Femur (tissue), 1 donor: ENCODE measurements around the gene CCL14.
"Not testable (repeated sequence)": the region's sequence is repeated elsewhere in the genome, so short reads cannot be mapped to it uniquely, and the experiment has no call there.

Source experiments
- DNase-seq: peaks from one replicate; pipeline ENCODE4 v3.0.0-alpha.2; 2017

The CCL14 gene

DNA sequence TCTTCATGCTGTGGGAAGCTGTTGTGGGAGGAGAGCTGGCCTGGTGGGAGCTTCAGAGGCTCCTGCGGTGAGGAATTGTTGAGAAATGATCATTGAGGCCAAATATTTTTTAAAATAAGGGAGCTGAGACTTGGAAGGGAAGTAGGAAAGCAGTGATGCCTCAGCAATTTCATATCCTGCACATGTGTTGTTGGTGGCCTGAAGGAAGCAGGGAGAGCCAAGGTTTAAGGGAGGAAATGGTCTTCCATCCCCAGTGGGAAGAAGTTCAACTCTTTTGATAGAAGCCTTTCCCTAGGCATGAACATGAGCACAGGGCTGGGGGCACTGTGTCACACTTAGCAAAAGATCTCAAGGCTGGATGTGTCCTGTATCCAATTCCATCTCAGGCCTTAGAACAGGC lies at the start of gene CCL14:
Gene CCL14 (minus strand): TSS at position 87 of the 400 bp plus-strand sequence. CDS start 80 bp downstream, at position 7.
- DNase-seq = no peak

DNA sequence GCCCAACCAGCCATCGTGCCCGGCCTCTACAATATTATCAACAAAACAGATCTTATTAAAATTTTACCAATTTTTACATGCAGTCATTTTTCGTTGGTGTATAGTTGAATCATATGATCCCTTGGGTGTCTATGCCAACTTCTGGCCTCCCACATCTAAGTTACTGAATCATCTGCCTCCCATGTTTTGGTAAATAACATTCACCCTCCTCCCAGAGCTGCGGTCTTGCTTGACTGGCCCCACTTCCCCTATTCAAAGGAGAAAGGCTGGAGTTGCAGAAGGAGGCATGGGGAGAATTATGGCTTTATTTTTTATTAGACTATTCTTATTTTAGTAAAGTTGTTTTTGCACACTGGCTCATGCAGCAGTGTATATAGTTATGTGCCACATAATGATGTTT lies 49.7 kb upstream of the CCL14 start:
- DNase-seq = no peak

DNA sequence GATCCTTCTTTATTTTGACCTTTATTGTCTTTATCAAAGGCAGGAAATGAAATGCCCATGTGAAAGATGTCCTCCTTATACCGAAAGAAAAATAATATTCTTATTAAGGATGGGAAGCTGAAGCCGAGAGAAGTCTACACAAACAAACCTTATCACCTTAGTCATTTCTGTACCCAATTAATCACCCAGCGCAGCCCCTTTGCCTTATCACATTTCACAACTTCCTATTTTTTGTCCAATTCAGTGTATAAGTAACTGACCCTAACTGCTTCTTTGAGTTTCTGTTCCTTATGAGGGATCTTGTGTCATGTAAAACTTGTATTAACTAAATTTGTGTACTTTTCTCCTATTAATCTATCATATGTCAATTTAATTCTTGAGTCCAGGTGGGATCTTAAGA lies 47.6 kb upstream of the CCL14 start:
- DNase-seq = no peak

DNA sequence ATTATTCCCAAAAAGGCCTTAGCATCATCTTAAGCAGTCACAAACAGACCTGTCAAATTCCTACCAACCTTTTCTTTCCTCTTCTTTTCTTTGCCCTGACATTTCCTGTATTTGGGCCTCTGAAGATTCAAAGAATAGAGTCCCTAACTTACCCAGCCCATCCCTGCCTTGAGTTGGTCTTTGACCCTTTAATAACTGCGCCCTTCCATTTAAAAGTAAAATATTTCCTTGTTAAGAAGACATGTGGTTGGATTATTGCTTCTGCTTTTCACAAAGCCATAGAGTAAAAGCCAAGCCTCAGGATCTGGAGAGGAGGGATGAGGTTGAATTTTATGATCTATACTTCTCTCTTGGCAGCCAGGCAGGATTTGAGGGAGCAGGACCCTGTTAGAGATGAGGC lies 44.4 kb upstream of the CCL14 start:
- no peak for DNase-seq

DNA sequence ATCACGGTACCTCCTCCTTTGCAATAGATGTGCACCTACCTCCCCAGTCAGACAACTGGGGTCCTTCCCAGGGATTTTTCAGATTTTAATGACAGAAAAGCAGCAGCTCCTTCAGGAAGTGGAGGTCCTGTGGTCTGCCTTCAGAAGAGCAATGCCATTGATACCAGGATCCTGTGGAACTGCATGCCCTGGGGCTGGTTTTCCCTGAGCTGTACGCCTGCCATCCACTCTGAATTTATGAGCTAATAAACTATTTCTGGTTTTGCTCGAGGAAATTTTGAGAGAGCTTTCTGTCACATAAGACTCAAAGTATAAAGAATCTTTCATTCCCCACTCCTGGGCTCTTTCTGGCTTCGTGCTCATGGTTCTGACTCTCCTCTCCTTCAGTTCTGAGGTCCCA lies 41.2 kb upstream of the CCL14 start:
- DNase-seq = no peak

DNA sequence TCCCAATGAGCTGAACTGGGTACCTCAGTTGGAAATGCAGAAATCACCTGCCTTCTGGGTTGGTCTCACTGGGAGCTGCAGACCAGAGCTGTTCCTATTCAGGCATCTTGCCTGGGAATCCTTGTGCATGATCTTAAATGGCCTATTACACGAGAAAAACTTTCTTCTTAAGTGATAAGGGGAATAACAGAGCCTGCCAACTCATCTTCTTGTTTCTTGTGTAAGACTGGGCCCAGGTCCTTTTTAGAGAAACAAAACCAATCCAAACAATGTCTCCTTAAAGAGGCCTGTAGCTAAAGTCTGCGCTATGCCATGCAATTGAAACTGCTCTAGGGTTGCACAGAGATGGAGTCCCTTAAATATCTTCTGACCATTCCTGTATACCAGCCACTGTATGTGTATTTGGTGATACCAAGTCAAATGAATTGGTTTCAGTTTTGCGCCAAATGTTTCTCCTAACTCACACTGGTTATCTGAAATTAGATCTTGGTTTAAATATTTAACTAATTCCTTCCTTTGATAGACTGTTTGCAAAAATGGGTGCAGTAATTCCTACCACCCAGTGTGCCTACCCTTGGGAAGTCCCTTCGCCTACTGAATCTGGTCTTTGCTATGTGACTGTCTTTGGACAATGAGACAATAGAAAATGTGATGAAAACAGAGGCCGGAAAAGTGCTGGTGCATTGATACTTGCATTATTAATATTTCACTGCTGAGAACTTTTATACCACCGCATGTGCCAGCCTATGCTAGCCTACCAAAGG lies 37.8 kb upstream of the CCL14 start:
- DNase-seq = no peak

DNA sequence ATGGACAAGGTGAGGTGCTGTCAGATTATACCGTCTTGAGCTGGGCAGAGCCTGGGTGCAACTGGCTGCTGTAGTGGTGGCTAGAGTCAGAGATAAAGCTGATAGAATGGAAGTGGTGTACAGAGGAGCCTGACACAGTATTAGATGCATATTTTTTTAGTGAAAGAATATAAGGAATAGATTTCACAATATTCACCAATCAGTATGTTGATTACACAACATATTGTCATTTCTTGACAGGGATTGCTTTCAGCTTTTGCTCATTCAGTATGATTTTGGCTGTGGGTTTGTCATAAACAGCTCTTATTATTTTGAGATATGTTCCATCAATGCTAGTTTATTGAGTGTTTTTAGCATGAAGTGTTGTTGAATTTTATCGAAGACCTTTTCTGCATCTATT lies 32.9 kb upstream of the CCL14 start:
- no peak for DNase-seq

DNA sequence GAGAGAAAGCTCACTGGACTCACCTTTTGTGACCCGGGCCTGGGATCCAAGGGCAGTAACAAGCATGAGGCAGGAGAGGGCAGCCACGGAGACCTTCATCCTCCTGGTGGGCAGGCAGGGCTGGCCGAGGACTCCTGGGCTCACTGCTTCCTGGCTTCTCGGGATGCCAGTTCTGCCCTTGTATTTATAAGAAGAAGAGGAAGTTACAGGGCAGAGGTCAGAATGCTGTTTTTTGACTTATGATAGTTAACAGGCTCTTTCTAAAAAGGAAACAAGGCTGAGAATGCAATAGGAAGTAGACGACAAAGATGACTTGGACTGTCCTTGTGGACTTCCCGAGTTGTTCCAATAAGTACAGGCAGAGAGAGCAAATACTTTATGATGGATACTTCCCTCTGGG lies 31.3 kb upstream of the CCL14 start, which contains the start of gene CCL23:
Gene CCL23 (minus strand): TSS at position 174 of the 400 bp plus-strand sequence. CDS start 75 bp downstream, at position 99.
- no peak for DNase-seq

DNA sequence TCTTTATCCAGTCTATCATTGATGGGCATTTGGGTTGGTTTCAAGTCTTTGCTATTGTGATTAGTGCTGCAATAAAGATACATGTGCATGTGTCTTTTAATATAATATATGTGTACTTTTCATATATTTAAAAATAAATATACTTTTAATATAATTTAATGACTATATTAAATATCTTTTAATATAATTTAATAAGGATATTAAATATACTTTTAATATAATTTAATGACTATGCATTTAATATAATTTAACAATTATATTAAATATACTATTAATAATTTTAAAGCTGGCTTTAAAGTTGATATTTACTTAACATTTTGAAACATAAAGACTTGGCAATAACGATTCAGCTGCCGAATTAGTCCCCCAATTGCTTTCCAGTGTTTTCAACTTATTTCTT lies 30.0 kb upstream of the CCL14 start:
- no peak for DNase-seq

DNA sequence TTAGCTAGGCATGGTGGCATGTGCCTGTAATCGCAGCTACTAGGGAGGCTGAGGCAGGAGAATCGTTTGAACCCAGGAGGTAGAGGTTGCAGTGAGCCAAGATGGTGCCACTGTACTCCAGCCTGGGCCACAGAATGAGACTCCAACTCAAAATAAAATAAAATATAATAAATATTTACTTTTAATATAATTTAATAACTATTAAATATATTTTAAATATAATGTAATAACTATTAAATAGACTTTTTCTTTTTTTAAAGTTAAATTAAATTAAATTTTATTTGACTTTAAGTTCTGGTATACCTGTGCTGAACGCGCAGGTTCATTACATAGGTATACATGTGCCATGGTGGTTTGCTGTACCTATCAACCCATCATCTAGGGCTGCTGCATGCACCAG lies 29.4 kb upstream of the CCL14 start:
- DNase-seq = not testable (repeated sequence)

DNA sequence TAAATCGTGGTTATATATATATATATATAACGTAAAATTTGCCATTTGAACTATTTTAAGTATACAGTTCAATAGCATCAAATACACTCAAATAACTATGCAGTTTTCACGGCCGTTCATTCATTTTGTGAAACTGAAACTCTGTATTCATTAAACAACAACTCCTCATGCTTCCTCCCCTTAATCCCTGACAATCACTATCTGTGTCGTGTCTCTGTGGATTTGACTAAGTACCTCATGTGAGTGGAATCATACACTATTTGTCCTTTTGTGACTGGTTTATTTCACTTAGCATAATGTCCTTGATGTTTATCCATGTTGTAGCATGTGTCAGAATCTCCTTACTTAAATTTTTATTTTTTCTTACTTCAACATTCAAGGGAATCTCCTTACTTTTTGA lies 28.4 kb upstream of the CCL14 start:
- no peak for DNase-seq

DNA sequence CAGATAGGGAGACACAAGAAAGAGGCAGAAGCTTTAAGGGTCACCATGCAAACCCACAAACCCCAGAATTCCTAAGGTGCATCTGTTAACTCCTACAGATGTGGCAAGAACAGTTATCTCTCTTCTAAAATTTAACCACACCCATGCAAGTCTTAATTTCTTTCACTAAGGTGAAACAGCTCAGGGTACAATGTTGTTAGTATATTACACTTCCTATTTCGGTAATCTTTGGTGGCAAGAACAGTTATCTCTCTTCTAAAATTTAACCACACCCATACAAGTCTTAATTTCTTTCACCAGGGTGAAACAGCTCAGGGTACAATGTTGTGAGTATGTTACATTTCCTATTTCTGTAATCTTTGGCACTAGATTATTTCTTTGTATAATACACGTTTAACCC lies 24.7 kb upstream of the CCL14 start:
- no peak for DNase-seq

DNA sequence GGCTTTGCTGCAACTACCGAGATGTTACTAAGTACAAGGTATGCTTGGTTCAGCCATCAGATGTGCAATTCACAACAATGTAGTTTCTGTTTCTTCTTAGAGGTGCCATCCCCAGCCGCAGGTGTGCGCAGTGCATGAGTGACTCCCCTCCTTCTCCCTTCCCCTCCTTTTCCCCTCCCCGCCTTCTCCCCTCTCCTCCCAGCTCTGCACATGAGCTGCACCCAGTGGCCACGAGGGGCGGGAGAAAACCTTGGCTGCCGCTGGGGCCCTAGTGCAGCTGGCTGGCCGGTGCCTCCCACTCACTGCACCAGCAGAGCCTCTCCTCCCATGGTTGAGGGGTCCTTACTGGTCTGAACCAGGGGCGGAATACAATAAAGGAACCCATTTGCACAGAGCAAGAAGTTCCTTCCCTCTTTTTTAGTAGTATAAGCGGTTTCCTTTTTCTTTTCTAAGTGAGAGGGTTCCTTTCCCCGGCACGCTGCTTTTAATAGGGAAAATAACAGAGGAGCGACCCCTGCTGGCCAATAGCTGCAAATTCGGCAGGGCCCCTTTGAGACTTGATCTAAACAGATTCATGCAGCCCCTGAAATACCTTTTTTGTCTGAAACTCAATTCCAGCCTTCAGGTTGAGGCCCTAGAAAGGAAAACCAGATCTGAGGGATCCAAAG lies 22.6 kb upstream of the CCL14 start:
- DNase-seq = no peak

DNA sequence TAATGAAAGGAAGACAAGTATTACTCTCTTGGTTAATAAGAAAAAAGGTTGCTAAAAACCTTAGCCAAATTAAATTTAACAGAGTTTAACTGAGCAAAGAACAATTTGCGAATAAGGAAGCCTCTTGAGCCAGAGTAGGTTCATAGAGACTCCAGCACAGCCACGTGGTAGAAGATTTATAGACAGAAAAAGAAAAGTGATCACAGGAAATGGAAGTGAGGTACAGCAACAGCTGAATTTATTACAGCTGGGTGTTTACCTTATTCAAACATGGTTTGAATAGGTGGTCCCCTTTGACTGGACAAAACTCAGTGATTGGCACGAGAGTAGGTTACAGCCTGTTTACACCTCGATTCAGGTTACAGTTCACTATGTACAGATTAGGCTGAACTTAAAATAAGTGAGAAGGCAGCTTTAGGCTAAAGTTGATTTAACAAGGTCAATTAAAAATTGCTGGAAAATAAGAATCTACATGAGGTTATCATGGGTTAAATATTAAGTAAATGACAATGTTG lies 18.1 kb upstream of the CCL14 start:
- DNase-seq = no peak

DNA sequence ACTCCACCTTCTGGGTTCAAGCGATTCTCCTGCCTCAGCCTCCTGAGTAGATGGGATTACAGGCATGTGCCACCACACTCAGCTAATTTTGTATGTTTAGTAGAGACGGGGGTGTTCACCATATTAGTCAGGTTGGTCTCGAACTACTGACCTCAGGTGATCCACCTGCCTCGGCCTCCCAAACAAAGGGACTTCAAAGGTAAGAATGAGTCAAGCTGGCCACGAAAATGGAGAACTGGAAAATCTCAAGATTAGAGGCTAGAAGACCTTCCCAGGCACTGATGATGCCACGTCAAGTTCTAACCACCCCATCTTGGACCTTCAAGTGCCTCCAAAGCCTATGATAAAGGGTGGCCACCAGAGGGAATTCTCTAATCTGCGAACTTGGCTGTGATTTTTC lies 16.1 kb upstream of the CCL14 start:
- DNase-seq = no peak

DNA sequence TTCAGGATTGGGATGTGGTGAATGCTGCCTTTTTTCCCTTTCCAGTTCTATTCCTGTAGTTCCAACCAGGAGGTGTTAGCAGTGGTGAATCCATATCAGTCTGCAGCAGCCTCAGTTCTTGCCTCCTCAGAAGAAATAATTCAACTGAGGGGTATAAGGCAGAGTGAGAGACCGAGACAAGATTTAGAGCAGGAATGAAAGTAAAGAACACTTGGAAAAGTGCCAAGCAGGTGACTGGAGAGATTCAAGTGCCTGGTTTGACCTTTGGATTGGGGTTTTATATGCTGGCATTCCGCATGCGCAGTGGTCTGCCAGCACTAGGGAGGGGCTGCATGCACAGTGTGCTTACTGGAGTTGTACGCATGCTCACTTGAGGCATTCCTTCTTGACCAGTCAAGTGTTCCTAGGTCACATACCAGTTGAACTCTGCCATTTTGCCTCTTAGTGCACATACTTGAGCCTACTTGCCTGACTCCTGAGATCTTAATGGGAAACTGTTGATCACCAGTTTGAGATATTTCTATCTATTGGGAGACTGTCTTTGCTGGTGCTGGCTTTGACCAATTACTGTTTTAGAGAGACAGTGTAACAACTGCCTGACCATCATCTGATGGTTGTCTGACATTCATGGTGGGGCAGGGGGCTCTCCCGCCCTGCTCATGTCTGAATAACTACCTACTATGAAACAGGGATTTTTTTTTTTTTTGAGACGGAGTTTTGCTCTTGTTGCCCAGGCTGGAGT lies 15.5 kb upstream of the CCL14 start:
- no peak for DNase-seq

DNA sequence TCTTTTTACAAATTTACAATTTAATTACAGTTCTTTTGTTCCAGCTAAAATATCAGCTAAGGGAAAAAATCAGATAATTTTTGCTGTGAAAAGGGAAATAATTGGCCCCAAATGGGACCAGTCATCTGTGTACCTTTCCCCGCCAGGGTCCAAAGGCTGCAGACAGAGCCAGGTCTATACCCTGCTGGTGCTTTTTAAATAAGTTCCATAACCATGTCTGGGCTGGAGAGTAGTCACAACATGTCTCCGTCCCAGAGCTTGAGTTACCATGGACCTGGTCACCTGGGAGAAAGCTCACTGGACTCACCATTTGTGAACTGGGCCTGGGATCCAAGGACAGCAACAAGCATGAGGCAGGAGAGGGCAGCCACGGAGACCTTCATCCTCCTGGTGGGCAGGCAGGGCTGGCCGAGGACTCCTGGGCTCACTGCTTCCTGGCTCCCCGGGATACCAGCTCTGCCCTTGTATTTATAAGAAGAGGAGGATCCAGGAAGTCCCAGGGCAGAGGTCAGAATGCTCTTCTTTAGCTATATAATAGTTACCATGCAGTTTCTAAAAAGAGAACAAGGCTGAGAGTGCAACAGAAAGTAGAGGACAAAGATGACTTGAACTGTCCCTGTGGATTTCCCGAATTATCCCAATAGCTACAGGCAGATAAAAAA lies 14.7 kb upstream of the CCL14 start, which contains the start of gene CCL15:
Gene CCL15 (minus strand): TSS at position 444 of the 662 bp plus-strand sequence. CDS start 61 bp downstream, at position 383.
- no peak for DNase-seq

DNA sequence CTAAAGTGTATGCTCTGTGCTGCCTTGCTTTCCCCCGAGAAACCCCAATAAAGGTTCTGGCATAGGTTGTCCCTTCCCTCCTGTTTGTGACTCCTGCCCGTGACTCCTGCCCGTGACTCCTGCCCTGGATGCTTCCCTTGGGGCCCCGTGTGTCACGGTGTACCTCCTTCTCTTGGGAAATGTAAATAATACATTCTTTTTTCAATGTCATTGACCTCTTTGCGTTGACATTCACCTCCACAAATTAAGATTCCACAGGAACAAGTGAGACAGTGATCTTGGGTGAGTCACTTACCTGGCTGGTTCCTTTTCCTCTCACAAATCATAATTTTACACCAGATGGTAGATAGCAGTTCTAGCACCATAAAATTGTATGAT lies 14.2 kb upstream of the CCL14 start:
- DNase-seq = no peak

DNA sequence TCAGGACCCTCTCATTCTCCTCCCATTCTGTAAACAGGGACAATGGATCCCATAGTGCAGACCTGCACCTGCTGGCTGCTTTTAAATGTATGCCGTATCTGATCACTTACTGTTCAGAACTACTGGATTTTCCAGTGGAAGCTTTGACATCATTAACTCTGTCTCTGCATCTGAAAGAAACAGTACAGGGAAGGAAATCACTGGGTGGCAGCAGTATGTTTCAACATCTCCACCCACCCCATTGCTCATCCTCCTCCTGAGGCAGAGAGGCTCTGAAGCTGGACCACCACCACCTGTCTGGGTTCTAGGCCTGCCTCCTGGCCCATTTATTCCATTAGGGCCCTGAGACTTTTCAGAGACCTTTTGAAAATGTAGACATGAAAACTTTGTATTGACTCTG lies 12.2 kb upstream of the CCL14 start:
- no peak for DNase-seq

DNA sequence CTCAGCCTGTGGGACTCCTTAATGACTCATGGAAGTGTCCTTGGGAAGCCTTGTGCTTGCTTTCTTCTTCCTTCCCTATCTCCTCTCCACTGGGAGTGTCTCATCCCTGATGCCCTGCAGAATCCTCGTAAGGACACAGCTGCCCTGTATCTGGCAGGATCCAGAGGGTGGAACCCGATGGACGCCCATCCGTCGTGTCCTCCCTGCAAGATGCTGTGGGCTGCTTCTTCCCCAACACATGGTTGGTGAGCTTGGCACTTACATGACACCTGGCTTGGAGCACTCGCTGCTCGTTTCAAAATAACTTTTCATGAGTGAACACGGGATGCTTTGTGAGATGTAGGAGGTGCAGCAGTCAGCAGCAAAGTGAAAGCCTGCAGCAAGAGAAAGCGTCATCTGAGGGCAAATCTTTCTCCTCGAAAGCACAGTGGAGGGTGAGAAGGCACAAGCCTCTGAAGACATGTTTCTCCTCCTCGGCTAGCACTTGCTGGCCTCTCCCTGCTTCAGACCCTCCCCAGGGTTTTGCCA lies 11.6 kb upstream of the CCL14 start:
- DNase-seq = no peak

DNA sequence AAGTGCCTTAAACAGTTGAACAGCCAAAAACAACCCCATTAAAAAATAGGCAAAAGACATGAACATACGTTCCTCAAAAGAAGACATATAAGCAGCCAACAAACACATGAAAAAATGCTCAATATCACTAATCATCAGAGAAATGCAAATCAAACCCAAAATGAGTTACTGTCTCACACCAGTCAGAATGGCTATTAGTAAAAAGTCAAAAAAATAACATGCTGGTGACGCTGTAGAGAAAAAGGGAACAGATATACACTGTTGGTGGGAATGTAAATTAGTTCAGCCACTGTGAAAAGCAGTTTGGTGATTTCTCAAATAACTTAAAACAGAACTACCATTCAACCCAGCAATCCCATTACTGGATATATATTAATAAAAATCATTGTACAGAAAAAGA lies 8.8 kb upstream of the CCL14 start:
- DNase-seq = not testable (repeated sequence)

DNA sequence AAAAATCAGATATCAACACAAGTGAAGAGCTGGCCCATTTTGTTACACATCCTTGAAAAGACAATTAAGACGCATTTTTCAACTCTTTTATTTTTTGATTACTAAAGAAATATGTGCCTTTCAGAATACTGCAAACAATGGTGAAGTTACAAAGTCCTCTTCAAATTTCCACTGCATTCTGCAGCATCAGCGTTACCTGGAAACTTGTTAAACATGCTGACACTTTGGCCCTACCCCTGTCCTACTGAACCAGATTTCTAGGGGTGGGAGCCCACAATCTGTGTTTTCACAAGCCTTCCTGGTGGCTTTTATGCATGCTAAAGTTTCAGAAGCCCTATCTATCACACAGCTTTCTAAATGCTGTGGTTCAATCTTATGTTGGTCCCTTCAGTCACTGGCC lies 4.5 kb upstream of the CCL14 start:
- DNase-seq = no peak

DNA sequence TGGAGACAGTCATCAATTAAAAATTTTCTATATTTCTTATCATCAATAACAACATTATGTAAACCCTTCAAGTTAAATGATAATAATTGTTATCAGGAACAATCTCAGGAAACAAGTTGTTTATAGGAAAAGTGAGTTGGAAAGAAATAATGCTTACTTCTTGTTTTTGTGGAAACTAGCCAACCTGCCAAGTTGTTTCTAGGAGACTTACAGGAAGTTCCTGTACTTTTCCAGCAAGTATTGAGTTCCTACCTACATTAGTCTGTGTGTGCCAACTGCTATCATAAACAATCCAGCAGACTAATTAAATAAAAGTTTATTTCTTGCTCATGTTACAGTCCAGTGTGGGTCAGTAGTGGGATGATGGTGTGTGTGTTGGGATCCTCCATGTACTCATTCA lies 1.6 kb upstream of the CCL14 start:
- DNase-seq = no peak
